GM06990 (cell line): ENCODE results near the gene PDHX.

Experiments used
- DNase-seq: peaks from one replicate; pipeline ENCODE4 v3.0.0-alpha.2; 2011; ENCODE audit not compliant: insufficient read length; ENCODE audit errors: extremely low read depth
- H3K27me3 ChIP-seq: replicated peaks from 2 replicates; pipeline ENCODE4 v1.6.0; 2011; ENCODE audit warnings: low read length; ENCODE audit not compliant: control insufficient read depth, insufficient read depth
- H3K36me3 ChIP-seq: 2 replicates; pipeline ENCODE4 v1.5.1; 2011; ENCODE audit warnings: low read length; ENCODE audit not compliant: control insufficient read depth, insufficient read depth
- H3K4me3 ChIP-seq: replicated peaks from 2 replicates; pipeline ENCODE4 v1.5.1; 2011; ENCODE audit warnings: low read depth, mild to moderate bottlenecking, control low read depth, low read length
- TF ChIP-seq, protein P1 (sequence below): IDR thresholded peaks from 2 replicates; pipeline ENCODE4 v1.5.1; 2011; ENCODE audit warnings: low read length, control low read depth, mild to moderate bottlenecking, inconsistent platforms; ENCODE audit not compliant: insufficient read depth, poor library complexity, severe bottlenecking

The PDHX gene

DNA sequence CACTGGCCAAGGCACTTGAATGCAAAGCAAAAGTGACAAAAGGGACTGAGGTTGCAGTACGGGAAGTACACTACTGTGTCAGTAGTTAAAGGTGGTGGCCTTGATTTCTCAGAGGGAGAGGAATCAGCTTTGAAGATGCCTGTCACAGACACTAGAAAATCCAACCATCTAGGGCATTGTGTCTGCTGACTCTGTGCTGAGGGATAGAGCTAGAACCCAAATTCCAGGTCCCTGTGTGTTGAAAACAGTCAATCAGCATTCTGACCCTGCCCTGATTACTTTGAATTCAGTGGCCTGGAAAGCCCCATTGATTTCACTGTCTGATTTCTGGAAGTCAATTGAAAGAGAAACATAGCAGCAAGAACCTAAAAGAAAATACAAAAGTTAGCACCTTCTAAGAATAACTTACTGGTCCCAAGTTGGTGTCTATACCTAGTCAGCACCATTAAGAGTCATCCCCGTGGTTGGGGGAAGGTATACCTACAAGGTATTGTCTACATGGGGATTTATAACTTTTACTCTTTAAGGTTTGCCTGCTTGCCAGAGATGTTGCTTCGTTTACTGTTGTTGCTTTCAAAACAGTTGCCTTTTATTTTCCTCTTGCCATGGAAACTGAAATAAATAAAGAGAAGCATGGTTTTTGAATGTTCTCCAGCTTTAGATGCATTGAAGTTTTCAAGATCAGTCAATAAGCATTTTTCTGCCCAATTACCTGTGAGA is 97.3 kb downstream of the PDHX start:
- peak overlapping the region; percentile 24 for H3K4me3 ChIP-seq
- TF ChIP-seq, protein P1, sequence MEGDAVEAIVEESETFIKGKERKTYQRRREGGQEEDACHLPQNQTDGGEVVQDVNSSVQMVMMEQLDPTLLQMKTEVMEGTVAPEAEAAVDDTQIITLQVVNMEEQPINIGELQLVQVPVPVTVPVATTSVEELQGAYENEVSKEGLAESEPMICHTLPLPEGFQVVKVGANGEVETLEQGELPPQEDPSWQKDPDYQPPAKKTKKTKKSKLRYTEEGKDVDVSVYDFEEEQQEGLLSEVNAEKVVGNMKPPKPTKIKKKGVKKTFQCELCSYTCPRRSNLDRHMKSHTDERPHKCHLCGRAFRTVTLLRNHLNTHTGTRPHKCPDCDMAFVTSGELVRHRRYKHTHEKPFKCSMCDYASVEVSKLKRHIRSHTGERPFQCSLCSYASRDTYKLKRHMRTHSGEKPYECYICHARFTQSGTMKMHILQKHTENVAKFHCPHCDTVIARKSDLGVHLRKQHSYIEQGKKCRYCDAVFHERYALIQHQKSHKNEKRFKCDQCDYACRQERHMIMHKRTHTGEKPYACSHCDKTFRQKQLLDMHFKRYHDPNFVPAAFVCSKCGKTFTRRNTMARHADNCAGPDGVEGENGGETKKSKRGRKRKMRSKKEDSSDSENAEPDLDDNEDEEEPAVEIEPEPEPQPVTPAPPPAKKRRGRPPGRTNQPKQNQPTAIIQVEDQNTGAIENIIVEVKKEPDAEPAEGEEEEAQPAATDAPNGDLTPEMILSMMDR = no peak
- peak; percentile 47 for DNase-seq
- no peaks in the 10 kb centered on the region for H3K36me3 ChIP-seq
- no peaks in the 10 kb centered on the region for H3K27me3 ChIP-seq

GRCh38 chr11:35014346-35014745 is 97.9 kb downstream of the PDHX start:
- Histone ChIP-seq H3K36me3 (no peaks in the 10 kb centered on the region), H3K4me3 (no peak overlapping the region), H3K27me3 (no peaks in the 10 kb centered on the region)
- TF ChIP-seq, protein P1 = no peak
- DNase-seq = no peak

DNA sequence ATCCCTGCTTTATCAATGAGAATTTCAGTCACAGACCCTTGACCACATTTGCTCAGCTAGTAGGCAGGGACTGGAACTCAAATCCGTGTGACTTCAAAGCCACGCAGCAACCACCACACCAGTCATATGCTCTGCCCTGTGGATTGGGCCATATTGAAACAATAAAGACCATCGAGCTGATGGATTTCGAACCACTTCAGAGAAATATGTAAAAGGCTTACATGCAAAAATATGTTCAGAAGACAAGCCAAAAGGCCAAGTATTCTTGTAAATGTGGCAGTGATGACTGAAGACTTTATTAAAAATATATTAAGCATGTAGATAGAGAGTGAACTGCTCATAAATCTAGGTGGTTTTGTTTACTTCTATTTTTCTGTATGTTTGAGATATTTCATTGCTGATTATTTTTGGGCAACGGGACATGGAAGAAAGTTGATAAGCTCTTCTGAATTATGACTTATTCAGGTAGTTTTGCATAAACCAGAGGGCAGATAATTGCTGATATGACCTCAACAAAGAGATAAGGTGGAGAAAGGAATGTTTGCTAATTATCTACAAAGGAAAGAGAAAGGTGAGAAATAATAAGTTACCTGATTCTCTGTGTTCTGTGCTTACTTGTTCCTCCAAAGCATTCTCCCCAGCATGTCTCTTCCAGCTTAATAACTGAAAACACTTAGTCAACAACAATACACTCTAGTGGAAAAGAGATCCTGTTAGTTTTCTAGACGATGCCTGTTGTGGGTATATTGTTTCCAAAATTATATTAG is 99.4 kb downstream of the PDHX start:
- no peaks in the 10 kb centered on the region for H3K36me3 ChIP-seq
- DNase-seq = no peak
- no peaks in the 10 kb centered on the region for H3K27me3 ChIP-seq
- no peak overlapping the region for H3K4me3 ChIP-seq
- TF ChIP-seq, protein P1 = no peak

DNA sequence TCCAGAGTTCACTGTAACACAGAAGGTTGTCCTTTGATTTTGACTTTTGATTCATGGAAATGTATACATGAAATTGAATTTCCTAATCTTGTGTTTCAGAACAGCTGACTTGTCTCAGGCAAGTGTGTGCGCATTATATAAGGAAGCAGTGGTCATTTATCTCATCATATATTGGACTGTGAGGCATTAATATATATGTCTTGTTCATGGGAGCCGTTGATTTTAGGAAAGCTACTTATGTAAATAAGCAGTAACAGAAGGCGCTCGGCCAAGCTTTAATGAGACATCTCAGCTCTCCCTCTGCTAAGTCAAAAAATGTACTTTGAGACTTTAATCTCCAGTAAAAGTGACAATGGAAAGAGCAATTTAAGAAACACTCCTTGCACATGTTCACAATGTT is 100.5 kb downstream of the PDHX start:
- TF ChIP-seq, protein P1 = no peak
- Histone ChIP-seq H3K27me3 (no peaks in the 10 kb centered on the region), H3K36me3 (no peaks in the 10 kb centered on the region)

DNA sequence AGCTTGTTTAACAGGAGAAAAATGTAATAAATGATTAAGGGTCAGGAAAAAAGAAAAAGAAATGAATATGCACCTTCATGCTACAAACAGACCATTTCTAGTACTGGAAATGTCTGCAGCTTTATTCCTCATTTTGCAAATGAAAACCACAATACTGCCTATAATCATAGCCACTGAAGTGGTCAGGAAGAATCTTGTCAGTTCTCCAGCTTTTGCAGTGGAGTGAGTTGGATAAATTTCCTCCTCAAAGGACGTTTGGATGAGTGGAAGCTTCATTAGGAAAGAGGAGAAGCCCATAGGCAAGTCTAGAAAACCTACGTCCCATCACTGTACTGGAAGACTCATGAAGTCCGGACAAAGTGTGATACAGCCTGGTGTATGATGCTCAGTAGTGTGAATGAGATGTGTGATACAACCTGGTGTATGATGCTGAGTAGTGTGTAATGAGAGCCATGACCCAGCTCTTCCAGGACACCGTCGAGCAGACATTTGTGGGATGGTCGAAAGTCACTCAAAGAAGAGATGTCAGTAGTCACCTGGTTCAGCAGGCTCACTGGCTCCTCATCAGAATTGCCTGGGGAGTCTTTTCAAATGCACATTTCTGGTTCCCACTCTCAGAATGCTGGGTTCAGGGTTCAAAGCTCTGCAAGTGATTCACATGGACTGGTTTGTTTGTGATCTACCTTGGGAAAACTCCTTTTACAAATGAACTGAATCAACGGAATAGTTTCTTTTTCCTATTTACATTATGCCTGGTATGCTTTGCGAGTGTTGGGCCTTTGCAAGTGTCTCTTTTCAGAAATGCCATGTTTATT is 101.3 kb downstream of the PDHX start:
- TF ChIP-seq, protein P1 = no peak
- no peak overlapping the region for H3K4me3 ChIP-seq
- no peak for DNase-seq
- H3K27me3 ChIP-seq = no peaks in the 10 kb centered on the region
- H3K36me3 ChIP-seq = no peaks in the 10 kb centered on the region

More for the DNA sequence above, 100.5 kb downstream of the PDHX start:
- no peak overlapping the region for H3K4me3 ChIP-seq
- no peak for DNase-seq
